ENCODE measurements around the gene DGLUCY. TPM values are rescaled to one million over a fixed set of nuclear protein-coding genes. Genes with fewer than 3 reads are reported as not detected.
"Not testable (repeated sequence)": the region's sequence is repeated elsewhere in the genome, so short reads cannot be mapped to it uniquely, and the experiment has no call there.

The DGLUCY gene
- total RNA-seq, 1 experiment from 2014 or later = 91.4 TPM

GRCh38 chr14:91263329-91263728 lies 149.5 kb downstream of the DGLUCY start:
- in situ Hi-C loops (cut with HindIII; ENCODE audit: low sequenced_read_pairs) = no loop called here
- DNase-seq (ENCODE audit: low spot score) = no peak

GRCh38 chr14:91264151-91265150 lies 150.6 kb downstream of the DGLUCY start:
- in situ Hi-C loops (cut with HindIII; ENCODE audit: low sequenced_read_pairs) = no loop called here
- DNase-seq (ENCODE audit: low spot score) = no peak

- DNase-seq (ENCODE audit: low spot score) = no peak
Observed at GRCh38 chr14:91265404-91265803, 151.5 kb downstream of the DGLUCY start.

DNA sequence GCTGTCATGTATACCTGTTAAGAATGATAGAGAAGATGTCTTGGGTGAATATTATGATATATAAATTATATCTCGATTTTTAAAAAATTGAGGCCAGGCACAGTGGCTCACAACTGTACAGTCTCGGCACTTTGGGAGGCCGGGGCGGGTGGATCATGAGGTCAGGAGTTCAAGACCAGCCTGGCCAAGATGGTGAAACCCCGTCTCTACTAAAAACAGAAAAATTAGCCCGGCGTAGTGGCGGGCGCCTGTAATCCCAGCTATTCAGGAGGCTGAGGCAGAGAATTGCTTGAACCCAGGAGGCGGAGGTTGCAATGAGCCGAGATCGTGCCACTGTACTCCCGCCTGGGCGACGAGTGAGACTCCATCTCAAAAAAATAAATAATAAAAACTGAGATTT lies 152.4 kb downstream of the DGLUCY start:
- DNase-seq (ENCODE audit: low spot score); in situ Hi-C loops (cut with HindIII; ENCODE audit: low sequenced_read_pairs): not testable (repeated sequence)

More at GRCh38 chr14:91265404-91265803, 151.5 kb downstream of the DGLUCY start:
- in situ Hi-C loops (cut with HindIII; ENCODE audit: low sequenced_read_pairs) = no loop called here

DNA sequence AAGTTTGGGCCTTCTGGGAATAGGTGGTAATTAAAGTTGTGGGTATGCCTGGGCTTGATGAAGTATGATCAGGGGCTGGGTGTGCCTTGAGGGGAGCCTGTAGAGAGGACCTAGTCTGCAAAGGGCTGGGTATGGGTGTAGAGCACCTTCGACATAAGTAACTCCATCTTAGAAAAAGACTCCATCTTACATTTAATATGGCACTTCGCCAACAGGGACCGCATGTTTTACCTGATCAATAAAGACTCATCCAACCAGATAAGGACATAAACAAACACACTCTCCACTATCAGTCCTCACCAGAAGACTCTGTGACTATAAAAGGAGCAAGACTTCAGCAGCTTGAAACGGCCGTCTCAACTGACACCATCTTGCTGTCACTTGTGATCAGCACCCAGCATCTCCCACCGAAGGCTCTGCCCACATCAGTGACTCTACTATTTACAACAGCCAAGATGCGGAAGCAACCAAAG lies 154.1 kb downstream of the DGLUCY start:
- DNase-seq (ENCODE audit: low spot score) = no peak
- in situ Hi-C loops (cut with HindIII; ENCODE audit: low sequenced_read_pairs) = no loop called here

GRCh38 chr14:91269076-91269991 lies 155.5 kb downstream of the DGLUCY start:
- in situ Hi-C loops (cut with HindIII; ENCODE audit: low sequenced_read_pairs) = no loop called here
- DNase-seq (ENCODE audit: low spot score) = peak; percentile 78

- in situ Hi-C loops (cut with HindIII; ENCODE audit: low sequenced_read_pairs) = no loop called here
- DNase-seq (ENCODE audit: low spot score) = no peak
Observed at GRCh38 chr14:91270188-91270587, 156.3 kb downstream of the DGLUCY start.

GRCh38 chr14:91270619-91271018 lies 156.7 kb downstream of the DGLUCY start:
- DNase-seq (ENCODE audit: low spot score) = no peak
- in situ Hi-C loops (cut with HindIII; ENCODE audit: low sequenced_read_pairs) = no loop called here

- DNase-seq (ENCODE audit: low spot score) = no peak
- in situ Hi-C loops (cut with HindIII; ENCODE audit: low sequenced_read_pairs) = no loop called here
Observed at GRCh38 chr14:91271639-91272038, 157.8 kb downstream of the DGLUCY start.

- in situ Hi-C loops (cut with HindIII; ENCODE audit: low sequenced_read_pairs) = no loop called here
- DNase-seq (ENCODE audit: low spot score) = no peak
Observed at GRCh38 chr14:91272341-91273272, 158.7 kb downstream of the DGLUCY start.

DNA sequence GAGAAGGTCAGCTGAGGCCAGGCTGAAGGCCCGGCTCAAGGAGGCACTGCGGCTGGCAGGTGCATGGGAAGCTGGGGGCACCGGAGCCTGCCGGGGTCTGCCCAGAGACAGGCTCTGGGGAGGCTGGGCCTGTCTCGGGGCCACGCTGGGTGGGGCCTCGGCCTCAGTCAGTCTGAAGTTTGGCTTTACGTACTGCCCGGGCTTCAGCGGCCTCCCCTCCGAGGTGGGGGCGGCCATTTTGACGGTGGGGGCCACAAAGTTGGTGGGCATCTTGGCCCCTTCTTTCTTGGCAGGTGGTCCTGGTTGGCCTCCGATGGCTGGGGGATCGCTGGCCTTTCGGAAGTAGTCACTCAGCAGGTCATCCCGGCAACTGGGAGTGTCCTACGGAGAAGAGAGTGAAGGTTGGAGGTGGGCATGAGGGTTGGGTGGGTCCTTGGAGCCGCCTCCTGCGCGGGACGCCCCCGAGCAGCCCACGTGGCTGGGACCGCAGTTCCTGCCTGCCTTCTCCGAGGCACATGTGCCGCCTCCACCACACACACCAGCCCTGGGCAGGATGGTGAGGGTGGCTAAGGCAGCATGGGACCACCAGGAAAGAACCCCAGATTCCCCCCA lies 159.5 kb downstream of the DGLUCY start:
- DNase-seq (ENCODE audit: low spot score) = no peak
- in situ Hi-C loops (cut with HindIII; ENCODE audit: low sequenced_read_pairs) = no loop called here

DNA sequence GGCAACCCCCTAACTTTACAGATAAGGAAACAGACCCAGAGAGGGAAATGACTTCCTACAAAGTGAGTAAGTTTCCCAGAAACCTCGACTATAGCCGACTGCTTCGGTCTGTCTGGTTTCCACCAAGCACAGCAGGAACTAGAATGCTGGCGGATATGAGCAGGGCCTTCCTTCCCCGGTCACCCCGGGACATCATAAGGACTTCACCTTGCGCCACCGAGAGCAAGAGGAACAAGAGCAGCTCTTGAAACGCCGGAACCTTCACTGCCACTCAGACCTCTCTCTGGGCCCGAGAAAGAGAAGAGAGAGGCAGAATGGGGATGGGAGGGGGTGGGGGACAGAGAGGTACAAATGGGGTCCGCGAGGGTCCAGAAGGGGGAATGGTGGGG lies 160.0 kb downstream of the DGLUCY start:
- DNase-seq (ENCODE audit: low spot score) = no peak
- in situ Hi-C loops (cut with HindIII; ENCODE audit: low sequenced_read_pairs) = no loop called here

DNA sequence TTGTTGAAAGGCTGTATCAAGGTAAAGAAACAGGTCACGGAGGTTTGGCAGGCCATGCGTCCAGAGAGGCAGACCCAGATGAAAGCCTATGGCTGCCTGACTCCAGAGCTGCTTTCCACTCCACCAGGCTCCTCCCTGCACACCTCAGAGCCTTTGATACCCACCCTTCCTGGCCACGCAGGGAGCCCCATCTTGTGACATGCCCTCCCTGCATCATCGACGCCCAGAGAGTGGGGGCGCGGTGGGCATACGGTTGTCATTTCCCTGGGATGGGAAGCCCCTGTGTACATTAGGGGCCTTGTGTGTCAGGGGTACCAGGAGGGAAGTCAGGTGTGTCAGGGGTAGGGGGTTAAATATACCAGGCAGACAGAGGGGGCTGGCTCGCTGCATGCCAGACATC lies 160.9 kb downstream of the DGLUCY start:
- in situ Hi-C loops (cut with HindIII; ENCODE audit: low sequenced_read_pairs) = no loop called here
- no peak for DNase-seq (ENCODE audit: low spot score)

Other genes starting within 250 kb of the DGLUCY start
- 0.78 and 2.6 TPM in 2 replicates for gene RPS6KA5, start 53.4 kb upstream of the DGLUCY start, total RNA-seq (2014; rRNA removed; shearing (Covaris generic))
- 0.55 and 3.5 TPM in 2 replicates for gene GPR68, start 130.6 kb downstream of the DGLUCY start, total RNA-seq (2014; rRNA removed; shearing (Covaris generic))